ENCODE results near the gene SLC7A4. TPM values are rescaled to one million over a fixed set of nuclear protein-coding genes. Genes with fewer than 3 reads are reported as not detected.
A peak's percentile ranks its signal among the peaks of the same experiment; 100 is the strongest.

SLC7A4 gene
- total and polyA plus RNA-seq, 2 of the 8 experiments (the other 6 are each of a cell fraction or from before 2014, with no cell fraction given), result 0.92 TPM; not detected in 1

- H2BK5ac ChIP-seq (ENCODE audit: low read depth, low read length), result no peak overlapping the region; the same call in 1 of the 2 replicates
- no peak overlapping the region for H3K23ac ChIP-seq (ENCODE audit: insufficient read length)
- no peaks in the 10 kb centered on the region for H3K79me2 ChIP-seq (ENCODE audit: control insufficient read depth in 1 of 2, insufficient read depth in 2 of 2, low read length in 2 of 2)
- 89% methylated on average over 12 of the region's 14 CpGs; no CpG with 5 or more reads in 1 of the 2 experiments for WGBS, 2 experiments (ENCODE audit: extremely low coverage in 1 of 2, insufficient coverage in 1 of 2, insufficient read length in 1 of 2, insufficient replicate concordance in 2 of 2, low coverage in 1 of 2, low lambda C conversion rate in 2 of 2, missing lambda C conversion rate in 1 of 2)
- POLR2A ChIA-PET (ENCODE audit: partially characterized antibody), result interaction anchor here (0.6 to 1.4 kb wide), 7 partner anchors 7 to 39 kb away, joined by 3 to 10 read pairs (median 3); partner anchors contain the start of genes LZTR1 and THAP7
- H3K27ac ChIP-seq (ENCODE audit: low read depth, low read length), result no peak overlapping the region
- H2BK12ac ChIP-seq (ENCODE audit: low read depth, low read length), result no peak overlapping the region
- H4K8ac ChIP-seq (ENCODE audit: extremely low read depth, insufficient read depth, low read length), result no peak overlapping the region; the same call in 1 of the 2 replicates
- no peak overlapping the region for H3K14ac ChIP-seq (ENCODE audit: insufficient read length)
- H3K36me3 ChIP-seq (ENCODE audit: control insufficient read depth in 2 of 4, insufficient read depth in 4 of 4, low read length in 3 of 4), result peaks cover 0 to 5% (median 0%) of the 10 kb centered on the region in 4 experiments; a peak in 1 of 8 replicates
- H3K27me3 ChIP-seq (replicated peaks in 1 of 4; ENCODE audit: control insufficient read depth in 3 of 4, extremely low read depth in 1 of 4, insufficient read depth in 3 of 4, low read length in 3 of 4), result peaks cover 0 to 4% (median 3%) of the 10 kb centered on the region in 4 experiments; a peak in 4 of 7 replicates
- CTCF ChIA-PET (ENCODE audit: partially characterized antibody), result interaction anchor here (0.6 to 2.3 kb wide), 8 partner anchors 9 to 874 kb away, joined by 3 to 7 read pairs (median 3); no protein-coding TSS in a partner anchor
- H3K9ac ChIP-seq (replicated peaks in 1 of 4; ENCODE audit: extremely low read depth in 1 of 4, low read depth in 3 of 4, low read length in 3 of 4), result no peak overlapping the region
- H3K9me3 ChIP-seq (ENCODE audit: insufficient read depth in 2 of 2, low read depth in 1 of 2, low read length in 1 of 2), result no peaks in the 10 kb centered on the region
- no peak for DNase-seq (ENCODE audit: low read depth in 1 of 2, low spot score in 2 of 2)
- H2BK20ac ChIP-seq (ENCODE audit: low read length), result no peak overlapping the region
- FAIRE-seq, result no peak
- peaks cover 15 to 31% (median 19%) of the 10 kb centered on the region in 4 experiments for H3K4me1 ChIP-seq (replicated peaks in 1 of 4; ENCODE audit: control insufficient read depth in 3 of 4, insufficient read depth in 4 of 4, low read length in 3 of 4)
- no peak overlapping the region for H4K5ac ChIP-seq (ENCODE audit: insufficient read length, low read depth, low read length)
- H3K4me3 ChIP-seq (ENCODE audit: extremely low read depth in 1 of 4, insufficient read depth in 2 of 4, low read depth in 3 of 4, low read length in 4 of 4), result peak overlapping the region in 2 of 4 experiments; percentile 51 to 67; a peak in 3 of 8 replicates
- H2AFZ ChIP-seq (ENCODE audit: low read length), result no peak overlapping the region
- peaks cover 6% of the 10 kb centered on the region; the same call in 1 of the 2 replicates for H3K23me2 ChIP-seq (ENCODE audit: low read depth, low read length)
- no peak overlapping the region for H2BK120ac ChIP-seq (replicated peaks; ENCODE audit: low read depth, low read length)
- no peaks in the 10 kb centered on the region; the same call in 1 of the 2 replicates for H3K79me1 ChIP-seq (ENCODE audit: low read depth, low read length)
- H3K18ac ChIP-seq (ENCODE audit: extremely low read depth, low read length), result no peak overlapping the region
- peaks cover 0 to 10% of the 10 kb centered on the region in 2 experiments for H4K20me1 ChIP-seq (replicated peaks in 1 of 2; ENCODE audit: control insufficient read depth in 1 of 2, insufficient read depth in 2 of 2, low read length in 2 of 2)
- H3K4me2 ChIP-seq (ENCODE audit: insufficient read depth in 1 of 2, low read depth in 2 of 2, low read length in 2 of 2), result peak overlapping the region; percentile 11 to 68; a peak in 2 of 4 replicates
- H2BK15ac ChIP-seq (ENCODE audit: low read length), result no peak overlapping the region
- H2AK5ac ChIP-seq (ENCODE audit: low read depth, low read length), result no peak overlapping the region
- H3K4ac ChIP-seq (replicated peaks; ENCODE audit: insufficient read length, low read depth, low read length), result no peak overlapping the region
- H3K56ac ChIP-seq (replicated peaks; ENCODE audit: insufficient read length, low read depth, low read length), result no peak overlapping the region
- H4K91ac ChIP-seq (replicated peaks; ENCODE audit: insufficient read length, low read length), result no peak overlapping the region
- TF ChIP-seq ASH2L (IDR thresholded peaks at IDR 0.05; ENCODE audit: low read length) (no peak), TCF12 (IDR thresholded peaks at IDR 0.05; ENCODE audit: low read depth, low read length) (no peak), EGR1 (IDR thresholded peaks at IDR 0.05; ENCODE audit: borderline replicate concordance, low read depth, low read length) (no peak), FOSL1 (IDR thresholded peaks at IDR 0.05; ENCODE audit: insufficient read depth, low read depth, low read length) (no peak), CHD2 (IDR thresholded peaks at IDR 0.05; ENCODE audit: low read length) (no peak), SRF (IDR thresholded peaks at IDR 0.05; ENCODE audit: low read depth, low read length) (no peak), BCL11A (IDR thresholded peaks at IDR 0.05; ENCODE audit: low read depth in 2 of 2, low read length in 2 of 2) (no peak), RBBP5 (IDR thresholded peaks at IDR 0.05; ENCODE audit: borderline replicate concordance, low read depth, low read length) (no peak), MAFK (IDR thresholded peaks at IDR 0.05; ENCODE audit: low read depth, low read length) (no peak), RAD21 (IDR thresholded peaks at IDR 0.05 in 1 of 2, conservative IDR thresholded peaks at IDR 0.05 in 1 of 2; ENCODE audit: low read depth in 2 of 2, low read length in 2 of 2) (no peak)
These were observed 19.6 kb downstream of the SLC7A4 start for GRCh38 chr22:21012446-21013407.

Data from H1 (cell line).